ENCODE measurements around the gene PDE6H. TPM values are rescaled to one million over a fixed set of nuclear protein-coding genes. Genes with fewer than 3 reads are reported as not detected.

Gene PDE6H
- polyA plus RNA-seq, 1 donor (not counting 4 experiments of a cell fraction or from before 2014, with no cell fraction given): not detected

DNA sequence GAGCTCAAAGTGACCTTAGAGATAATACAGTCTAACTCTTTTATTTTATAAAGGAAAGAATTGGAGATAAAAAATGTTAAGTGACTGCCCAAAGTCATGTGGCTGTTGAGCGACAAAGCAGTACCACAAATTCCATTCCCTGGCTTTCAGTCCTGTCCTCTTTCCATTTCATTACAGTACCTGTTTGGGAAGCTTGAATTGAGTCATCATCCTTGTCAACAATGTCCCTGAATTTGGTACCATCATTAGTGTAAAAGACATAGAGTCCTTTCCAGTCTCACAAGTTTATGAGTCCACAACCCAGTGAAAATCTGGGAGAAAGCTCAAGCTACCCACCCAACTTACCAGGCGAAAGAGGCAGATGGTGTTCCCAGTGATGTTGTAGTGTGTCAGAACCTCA is 38.3 kb upstream of the PDE6H start:
- H3K36me3 ChIP-seq (ENCODE audit: control insufficient read depth in 2 of 2, extremely low read depth in 1 of 2, insufficient read depth in 2 of 2, low read length in 2 of 2): no peaks in the 10 kb centered on the region
- peaks cover 7% of the 10 kb centered on the region for H3K4me1 ChIP-seq (ENCODE audit: control insufficient read depth, extremely low read depth, insufficient read depth, low read length)
- dilution Hi-C loops (cut with MboI; ENCODE audit: extremely low pct_ligation_motif_present, low sequenced_read_pairs): no loop called here
- DNase-seq (ENCODE audit: low read depth, low spot score) (no peak), FAIRE-seq (peak; percentile 36)
- no peaks in the 10 kb centered on the region for H3K27me3 ChIP-seq (ENCODE audit: control insufficient read depth, extremely low read depth, insufficient read depth, low read length)
- no peak overlapping the region for H3K9ac ChIP-seq (ENCODE audit: control insufficient read depth, extremely low read depth, insufficient read depth, low read length)
- H3K27ac ChIP-seq (ENCODE audit: control insufficient read depth, insufficient read depth, low read length): no peak overlapping the region
- H3K4me2 ChIP-seq (ENCODE audit: control insufficient read depth, extremely low read depth, insufficient read depth, low read depth, low read length): no peak overlapping the region
- no peaks in the 10 kb centered on the region for H3K9me1 ChIP-seq (ENCODE audit: control insufficient read depth, extremely low read depth, insufficient read depth, low read length)
- no peak overlapping the region for H3K4me3 ChIP-seq (ENCODE audit: control insufficient read depth in 2 of 3, extremely low read depth in 1 of 3, insufficient read depth in 2 of 3, low read depth in 1 of 3, low read length in 3 of 3)
- TF ChIP-seq, protein P1, sequence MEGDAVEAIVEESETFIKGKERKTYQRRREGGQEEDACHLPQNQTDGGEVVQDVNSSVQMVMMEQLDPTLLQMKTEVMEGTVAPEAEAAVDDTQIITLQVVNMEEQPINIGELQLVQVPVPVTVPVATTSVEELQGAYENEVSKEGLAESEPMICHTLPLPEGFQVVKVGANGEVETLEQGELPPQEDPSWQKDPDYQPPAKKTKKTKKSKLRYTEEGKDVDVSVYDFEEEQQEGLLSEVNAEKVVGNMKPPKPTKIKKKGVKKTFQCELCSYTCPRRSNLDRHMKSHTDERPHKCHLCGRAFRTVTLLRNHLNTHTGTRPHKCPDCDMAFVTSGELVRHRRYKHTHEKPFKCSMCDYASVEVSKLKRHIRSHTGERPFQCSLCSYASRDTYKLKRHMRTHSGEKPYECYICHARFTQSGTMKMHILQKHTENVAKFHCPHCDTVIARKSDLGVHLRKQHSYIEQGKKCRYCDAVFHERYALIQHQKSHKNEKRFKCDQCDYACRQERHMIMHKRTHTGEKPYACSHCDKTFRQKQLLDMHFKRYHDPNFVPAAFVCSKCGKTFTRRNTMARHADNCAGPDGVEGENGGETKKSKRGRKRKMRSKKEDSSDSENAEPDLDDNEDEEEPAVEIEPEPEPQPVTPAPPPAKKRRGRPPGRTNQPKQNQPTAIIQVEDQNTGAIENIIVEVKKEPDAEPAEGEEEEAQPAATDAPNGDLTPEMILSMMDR (optimal IDR thresholded peaks at IDR 0.05 in 1 of 3, IDR thresholded peaks at IDR 0.05 in 1 of 3, conservative IDR thresholded peaks at IDR 0.05 in 1 of 3; ENCODE audit: extremely low read depth in 1 of 3, insufficient read depth in 2 of 3, low read length in 3 of 3): no peak
- TF ChIP-seq EZH2 (IDR thresholded peaks at IDR 0.05; ENCODE audit: low read length): no peak
- no peaks in the 10 kb centered on the region for H3K79me2 ChIP-seq (ENCODE audit: control insufficient read depth, insufficient read depth, low read length)
- H4K20me1 ChIP-seq (ENCODE audit: control insufficient read depth, extremely low read depth, insufficient read depth, low read length): no peaks in the 10 kb centered on the region
- H3K9me3 ChIP-seq (ENCODE audit: control insufficient read depth, low read depth, low read length): no peaks in the 10 kb centered on the region
- no peak overlapping the region for H2AFZ ChIP-seq (ENCODE audit: control insufficient read depth, low read length)

DNA sequence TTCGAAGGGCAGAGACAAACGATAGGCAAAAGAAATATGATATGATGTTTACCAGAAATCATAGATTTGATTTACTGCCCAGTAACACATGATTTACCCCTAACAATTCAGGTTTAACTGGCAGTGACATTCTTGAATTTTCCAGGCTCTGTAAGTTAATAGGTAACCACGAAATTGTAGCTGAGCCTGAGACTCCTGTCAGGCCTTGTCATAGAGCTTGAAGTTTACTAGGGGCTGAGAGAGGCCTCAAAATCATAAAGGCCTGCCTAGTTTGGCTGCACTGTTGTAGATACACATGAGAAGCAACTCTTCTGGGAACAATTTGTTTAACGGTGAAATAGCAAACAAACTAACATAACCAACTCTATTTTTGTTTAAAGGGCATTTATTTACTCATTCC is 37.8 kb upstream of the PDE6H start:
- Histone ChIP-seq H3K9me3 (ENCODE audit: control insufficient read depth, low read depth, low read length) (no peaks in the 10 kb centered on the region), H3K9me1 (ENCODE audit: control insufficient read depth, extremely low read depth, insufficient read depth, low read length) (no peaks in the 10 kb centered on the region), H3K27me3 (ENCODE audit: control insufficient read depth, extremely low read depth, insufficient read depth, low read length) (no peaks in the 10 kb centered on the region), H3K36me3 (ENCODE audit: control insufficient read depth in 2 of 2, extremely low read depth in 1 of 2, insufficient read depth in 2 of 2, low read length in 2 of 2) (no peaks in the 10 kb centered on the region), H3K4me3 (ENCODE audit: control insufficient read depth in 2 of 3, extremely low read depth in 1 of 3, insufficient read depth in 2 of 3, low read depth in 1 of 3, low read length in 3 of 3) (no peak overlapping the region), H4K20me1 (ENCODE audit: control insufficient read depth, extremely low read depth, insufficient read depth, low read length) (no peaks in the 10 kb centered on the region), H3K9ac (ENCODE audit: control insufficient read depth, extremely low read depth, insufficient read depth, low read length) (no peak overlapping the region), H3K4me1 (ENCODE audit: control insufficient read depth, extremely low read depth, insufficient read depth, low read length) (peaks cover 7% of the 10 kb centered on the region), H3K4me2 (ENCODE audit: control insufficient read depth, extremely low read depth, insufficient read depth, low read depth, low read length) (no peak overlapping the region), H2AFZ (ENCODE audit: control insufficient read depth, low read length) (no peak overlapping the region), H3K79me2 (ENCODE audit: control insufficient read depth, insufficient read depth, low read length) (no peaks in the 10 kb centered on the region), H3K27ac (ENCODE audit: control insufficient read depth, insufficient read depth, low read length) (no peak overlapping the region)
- dilution Hi-C loops (cut with MboI; ENCODE audit: extremely low pct_ligation_motif_present, low sequenced_read_pairs): no loop called here
- no peak for DNase-seq (ENCODE audit: low read depth, low spot score)
- no peak for FAIRE-seq
- TF ChIP-seq, protein P1 (optimal IDR thresholded peaks at IDR 0.05 in 1 of 3, IDR thresholded peaks at IDR 0.05 in 1 of 3, conservative IDR thresholded peaks at IDR 0.05 in 1 of 3; ENCODE audit: extremely low read depth in 1 of 3, insufficient read depth in 2 of 3, low read length in 3 of 3): no peak
- no peak for TF ChIP-seq EZH2 (IDR thresholded peaks at IDR 0.05; ENCODE audit: low read length)

Data from keratinocyte (primary cell).